GM19324 (cell line): ENCODE measurements around the gene HYCC2.
"Not testable (repeated sequence)": the region's sequence is repeated elsewhere in the genome, so short reads cannot be mapped to it uniquely, and the experiment has no call there.

Source experiments
- ATAC-seq: cut with Tn5 transposase; IDR thresholded peaks from one replicate; pipeline ENCODE4 v1.9.1; 2021; ENCODE audit warnings: mild to moderate bottlenecking, moderate library complexity; ENCODE audit not compliant: unreplicated experiment, low FRiP score

Gene HYCC2

GRCh38 chr2:201071479-201072200 is at the start of gene HYCC2, which contains the start of gene NDUFB3:
HYCC2 (minus strand) TSS chr2:201071671; CDS start chr2:201024009, 47,662 bp downstream.
NDUFB3 (plus strand) TSS chr2:201072001; CDS start chr2:201078883, 6,882 bp downstream.
- peak; percentile 99 for ATAC-seq

GRCh38 chr2:201118961-201119854 is 47.7 kb upstream of the HYCC2 start:
- no peak for ATAC-seq

- ATAC-seq: peak; percentile 45
Observed at GRCh38 chr2:201118121-201118960, 46.9 kb upstream of the HYCC2 start.

DNA sequence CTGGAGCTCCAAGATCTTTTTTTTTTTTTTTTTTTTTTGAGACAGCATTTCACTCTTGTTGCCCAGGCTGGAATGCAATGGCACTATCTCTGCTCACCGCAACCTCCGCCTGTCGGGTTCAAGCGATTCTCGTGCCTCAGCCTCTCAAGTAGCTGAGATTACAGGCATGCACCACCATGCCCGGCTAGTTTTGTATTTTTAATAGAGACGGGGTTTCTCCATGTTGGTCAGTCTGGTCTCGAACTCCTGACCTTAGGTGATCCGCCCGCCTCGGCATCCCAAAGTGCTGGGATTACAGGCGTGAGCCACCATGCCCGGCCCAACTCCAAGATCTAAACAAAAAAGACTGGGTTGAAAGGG is 46.2 kb upstream of the HYCC2 start:
- not testable (repeated sequence) for ATAC-seq

DNA sequence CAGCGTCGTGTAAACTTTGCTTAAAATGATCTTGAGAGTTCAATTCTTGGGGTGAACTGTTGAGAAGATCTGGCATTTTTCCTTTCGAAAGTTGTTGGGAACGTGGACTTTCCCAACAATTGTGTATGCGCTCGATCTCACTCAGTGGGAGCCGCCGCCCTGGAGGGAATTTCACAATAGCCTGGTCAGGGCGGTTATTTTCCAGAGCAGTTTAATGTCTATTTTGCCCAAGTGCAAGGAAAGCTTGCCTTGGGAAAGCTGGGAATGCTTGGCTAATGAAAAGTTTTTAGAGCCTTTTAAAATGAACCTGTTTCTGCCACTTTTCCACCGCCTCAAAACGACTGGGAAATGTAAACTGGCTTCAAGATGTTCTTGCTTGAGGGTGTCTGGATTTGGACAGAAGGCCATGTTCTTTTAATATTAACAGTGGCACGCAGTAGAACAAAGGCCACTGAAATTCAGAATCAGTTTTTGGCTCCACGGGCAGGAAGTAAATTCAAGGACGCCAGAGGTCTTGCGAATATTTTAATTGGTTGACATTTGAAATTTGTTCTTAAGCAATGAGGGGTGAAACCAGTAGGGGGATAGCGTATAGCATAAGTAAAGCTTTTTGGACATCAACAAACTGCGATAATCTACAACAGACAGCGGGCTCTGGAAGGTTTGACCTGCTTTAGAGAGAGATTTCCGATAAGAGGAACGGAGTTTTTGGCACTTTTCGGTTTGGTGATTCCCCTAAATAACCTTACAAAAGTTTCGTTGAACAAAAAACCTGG is 45.7 kb upstream of the HYCC2 start:
- no peak for ATAC-seq

DNA sequence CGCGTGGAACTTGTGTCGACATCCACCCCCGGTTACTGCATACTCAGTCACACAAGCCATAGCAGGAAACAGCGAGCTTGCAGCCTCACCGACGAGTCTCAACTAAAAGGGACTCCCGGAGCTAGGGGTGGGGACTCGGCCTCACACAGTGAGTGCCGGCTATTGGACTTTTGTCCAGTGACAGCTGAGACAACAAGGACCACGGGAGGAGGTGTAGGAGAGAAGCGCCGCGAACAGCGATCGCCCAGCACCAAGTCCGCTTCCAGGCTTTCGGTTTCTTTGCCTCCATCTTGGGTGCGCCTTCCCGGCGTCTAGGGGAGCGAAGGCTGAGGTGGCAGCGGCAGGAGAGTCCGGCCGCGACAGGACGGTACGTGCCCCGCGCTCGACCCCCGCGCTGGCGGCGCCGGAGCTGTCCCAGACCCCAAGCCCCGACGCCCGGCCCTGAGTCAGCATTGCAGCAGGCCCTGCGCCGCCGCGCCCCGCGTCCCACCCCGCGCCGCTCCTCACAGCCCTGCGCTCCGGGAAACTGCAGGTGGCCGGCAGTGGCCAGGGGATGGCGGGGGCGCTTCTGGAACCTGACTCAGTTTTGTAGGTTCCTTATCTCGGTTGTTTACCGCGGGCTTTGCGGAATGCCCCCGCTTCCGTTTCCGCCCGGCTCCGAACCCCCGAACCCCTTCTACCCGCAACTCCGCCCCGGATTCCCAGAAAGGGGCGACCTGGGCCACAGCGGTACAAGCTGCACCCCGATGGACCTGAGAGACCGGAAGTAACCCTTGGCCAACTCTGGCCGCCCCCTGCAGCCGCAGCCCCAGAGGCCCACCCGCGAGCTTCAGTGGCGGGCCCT is 44.9 kb upstream of the HYCC2 start, which contains the start of gene CFLAR:
Gene CFLAR, plus strand, starts transcription at position 50 of the 844 bp plus-strand sequence. CDS start 13,702 bp downstream, outside the sequence.
- peak; percentile 45 for ATAC-seq

- ATAC-seq: no peak
Observed at GRCh38 chr2:201114846-201115245, 43.4 kb upstream of the HYCC2 start.

- ATAC-seq: no peak
Observed at GRCh38 chr2:201114350-201114749, 42.9 kb upstream of the HYCC2 start.

DNA sequence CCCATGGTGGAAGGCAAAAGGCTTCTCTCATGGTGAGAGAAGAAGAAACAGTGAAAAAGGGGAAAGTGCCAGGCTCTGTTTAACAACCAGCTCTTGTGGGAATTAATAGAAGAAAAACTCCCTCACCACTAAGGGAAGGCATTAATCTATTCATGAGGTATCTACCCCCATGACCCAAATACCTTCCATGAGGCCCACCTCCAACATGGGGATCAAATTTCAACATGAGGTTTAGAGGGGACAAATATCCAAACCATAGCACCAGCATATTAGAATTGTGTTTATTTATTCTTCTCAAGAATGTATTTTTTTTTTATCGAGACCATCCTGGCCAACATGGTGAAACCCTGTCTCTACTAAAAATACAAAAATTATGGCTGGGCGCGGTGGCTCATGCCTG is 39.6 kb upstream of the HYCC2 start:
- no peak for ATAC-seq

DNA sequence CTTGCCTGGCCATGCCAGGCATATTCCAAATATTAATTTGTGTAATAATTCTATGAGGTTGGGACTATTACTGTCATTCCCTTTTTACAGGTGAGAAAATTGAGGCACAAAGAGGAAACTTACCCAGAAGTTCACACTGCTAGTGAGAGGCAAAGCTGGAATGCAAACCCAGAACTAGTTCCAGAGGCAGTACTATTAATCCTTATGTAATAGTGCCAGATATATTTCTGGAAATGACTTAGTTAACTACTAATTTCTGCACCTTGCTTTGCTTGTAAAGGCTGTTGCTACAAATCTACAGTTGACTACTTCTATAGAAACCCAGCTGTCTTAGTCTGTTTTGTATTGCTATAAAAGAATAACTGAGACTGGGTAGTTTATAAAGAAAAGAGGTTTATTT is 39.1 kb upstream of the HYCC2 start:
- no peak for ATAC-seq

- ATAC-seq: no peak
Observed at GRCh38 chr2:201109186-201109585, 37.7 kb upstream of the HYCC2 start.

DNA sequence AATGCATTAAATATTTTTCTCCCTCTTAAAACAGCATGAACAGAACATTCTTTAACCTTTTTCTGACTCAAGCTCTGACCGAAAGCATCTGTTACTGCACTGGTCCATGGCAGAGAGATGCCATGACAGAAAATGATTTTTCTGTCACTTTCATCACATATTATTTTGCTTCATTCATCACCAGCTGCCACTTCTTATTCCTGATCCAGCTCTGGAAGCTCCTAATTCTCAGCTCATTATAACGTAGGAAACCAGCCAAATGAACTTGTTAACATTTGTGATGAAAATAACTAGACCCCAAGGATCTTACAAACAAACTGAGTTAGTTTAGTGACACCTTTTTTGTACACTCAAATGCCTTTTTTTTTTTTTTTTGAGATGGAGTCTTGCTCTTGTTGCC is 36.9 kb upstream of the HYCC2 start:
- no peak for ATAC-seq

GRCh38 chr2:201107624-201108023 is 36.2 kb upstream of the HYCC2 start:
- no peak for ATAC-seq

- no peak for ATAC-seq
Observed at GRCh38 chr2:201105759-201106158, 34.3 kb upstream of the HYCC2 start.

GRCh38 chr2:201100497-201100896 is 29.0 kb upstream of the HYCC2 start:
- ATAC-seq: no peak

GRCh38 chr2:201093573-201093972 is 22.1 kb upstream of the HYCC2 start:
- no peak for ATAC-seq

GRCh38 chr2:201090574-201090973 is 19.1 kb upstream of the HYCC2 start:
- ATAC-seq: no peak

DNA sequence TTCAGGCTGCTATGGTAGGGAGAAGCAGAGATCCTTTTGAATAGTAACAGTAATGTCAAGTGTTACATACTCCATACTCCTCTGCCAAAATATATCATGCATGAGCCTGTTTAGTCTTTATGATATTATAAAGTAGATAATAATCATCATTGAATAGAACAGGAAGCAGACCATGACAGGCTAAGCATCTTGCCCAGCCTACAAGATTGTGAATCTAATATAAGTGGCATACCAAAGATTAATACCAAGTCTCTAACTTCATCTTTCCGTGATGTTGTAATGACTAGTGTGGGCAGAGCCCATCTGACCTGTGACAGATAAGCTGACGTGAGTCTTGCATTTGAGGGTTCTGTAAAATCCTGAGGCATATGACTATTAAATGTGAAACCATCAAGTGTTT is 13.4 kb upstream of the HYCC2 start:
- no peak for ATAC-seq

DNA sequence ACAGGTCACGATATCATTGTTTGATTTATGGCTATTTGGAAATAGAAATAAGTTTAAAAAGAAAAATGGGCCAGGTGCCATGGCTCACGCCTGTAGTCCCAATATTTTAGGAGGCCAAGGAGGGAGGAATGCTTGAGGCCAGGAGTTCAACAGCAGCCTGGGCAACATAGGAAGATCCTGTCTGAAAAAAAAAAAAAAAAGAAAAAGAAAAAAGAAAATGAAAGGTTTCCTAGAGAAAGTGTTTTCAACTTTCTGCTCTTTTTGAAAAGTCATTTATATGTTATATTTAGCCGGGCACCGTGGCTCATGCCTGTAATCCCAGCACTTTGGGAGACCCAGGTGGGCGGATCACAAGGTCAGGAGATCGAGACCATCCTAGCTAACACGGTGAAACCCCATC is 3.5 kb upstream of the HYCC2 start:
- ATAC-seq: no peak
